ENCODE measurements around the gene TFEB.
A peak's percentile ranks its signal among the peaks of the same experiment; 100 is the strongest.

TFEB gene

GRCh38 chr6:41736800-41737555, 1.6 kb upstream of the TFEB start:
- DNase-seq, result no peak

GRCh38 chr6:41736186-41736733, 852 bp upstream of the TFEB start:
- no peak for DNase-seq

- peak; percentile 63 for DNase-seq
Observed at GRCh38 chr6:41734666-41735426, 562 bp downstream of the TFEB start.

GRCh38 chr6:41733707-41734665, 1.4 kb downstream of the TFEB start:
- DNase-seq, result peak; percentile 55

- no peak for DNase-seq
Observed at GRCh38 chr6:41733360-41733706, 2.1 kb downstream of the TFEB start.

- peak; percentile 30 for DNase-seq
Observed at GRCh38 chr6:41732591-41733359, 2.6 kb downstream of the TFEB start.

- DNase-seq, result no peak
Observed at GRCh38 chr6:41732149-41732548, 3.3 kb downstream of the TFEB start.

GRCh38 chr6:41731561-41732086, 3.8 kb downstream of the TFEB start:
- DNase-seq, result no peak

- no peak for DNase-seq
Observed at GRCh38 chr6:41730531-41731436, 4.6 kb downstream of the TFEB start.

- DNase-seq, result no peak
Observed at GRCh38 chr6:41729624-41730023, 5.8 kb downstream of the TFEB start.

- DNase-seq, result no peak
Observed at GRCh38 chr6:41728954-41729353, 6.5 kb downstream of the TFEB start.

GRCh38 chr6:41728073-41728936, 7.1 kb downstream of the TFEB start:
- DNase-seq, result no peak

- no peak for DNase-seq
Observed at GRCh38 chr6:41727705-41728072, 7.7 kb downstream of the TFEB start.

- DNase-seq, result no peak
Observed at GRCh38 chr6:41726876-41727275, 8.5 kb downstream of the TFEB start.

- DNase-seq, result no peak
Observed at GRCh38 chr6:41724586-41725501, 10.6 kb downstream of the TFEB start.

- DNase-seq, result no peak
Observed at GRCh38 chr6:41724228-41724580, 11.2 kb downstream of the TFEB start.

GRCh38 chr6:41723530-41724227, 11.7 kb downstream of the TFEB start:
- no peak for DNase-seq

GRCh38 chr6:41722969-41723529, 12.4 kb downstream of the TFEB start:
- no peak for DNase-seq

Data from stimulated activated CD4-positive, alpha-beta T cell treated with anti-CD3 and anti-CD28 coated beads, Interleukin-12 subunit alpha, Interleukin-12 subunit beta, amount 100 ng/mL, for 4 hours (primary cell).